NCI-H510A treated with DMSO at 0.1 percent for 48 hours (cell line): ENCODE measurements around the gene ASIC2.

ENCODE experiments used
- DNase-seq: peaks from one replicate; lab custom pipeline; 2025; lab: John Stamatoyannopoulos, UW

The ASIC2 gene

GRCh38 chr17:33152783-33153182, 140.3 kb downstream of the ASIC2 start:
- DNase-seq, result no peak

- no peak for DNase-seq
Measured at GRCh38 chr17:33151565-33151964, 141.5 kb downstream of the ASIC2 start.

- no peak for DNase-seq
Measured at GRCh38 chr17:33145941-33146340, 147.2 kb downstream of the ASIC2 start.

- DNase-seq, result no peak
Measured at GRCh38 chr17:33144837-33145236, 148.3 kb downstream of the ASIC2 start.

- no peak for DNase-seq
Measured at GRCh38 chr17:33142705-33143299, 150.3 kb downstream of the ASIC2 start.

GRCh38 chr17:33140413-33141099, 152.5 kb downstream of the ASIC2 start:
- no peak for DNase-seq

GRCh38 chr17:33138627-33139026, 154.5 kb downstream of the ASIC2 start:
- DNase-seq, result no peak

- DNase-seq, result no peak
Measured at GRCh38 chr17:33137426-33137825, 155.7 kb downstream of the ASIC2 start.

- DNase-seq, result no peak
Measured at GRCh38 chr17:33135691-33136090, 157.4 kb downstream of the ASIC2 start.

- no peak for DNase-seq
Measured at GRCh38 chr17:33131620-33132019, 161.5 kb downstream of the ASIC2 start.

GRCh38 chr17:33127706-33128105, 165.4 kb downstream of the ASIC2 start:
- no peak for DNase-seq

GRCh38 chr17:33126086-33126485, 167.0 kb downstream of the ASIC2 start:
- no peak for DNase-seq

GRCh38 chr17:33125552-33125950, 167.5 kb downstream of the ASIC2 start:
- no peak for DNase-seq

GRCh38 chr17:33124871-33125551, 168.1 kb downstream of the ASIC2 start:
- no peak for DNase-seq

- no peak for DNase-seq
Measured at GRCh38 chr17:33124185-33124584, 168.9 kb downstream of the ASIC2 start.

- no peak for DNase-seq
Measured at GRCh38 chr17:33121756-33122155, 171.3 kb downstream of the ASIC2 start.

- DNase-seq, result no peak
Measured at GRCh38 chr17:33121272-33121671, 171.8 kb downstream of the ASIC2 start.

GRCh38 chr17:33120103-33120502, 173.0 kb downstream of the ASIC2 start:
- no peak for DNase-seq

- no peak for DNase-seq
Measured at GRCh38 chr17:33118391-33119075, 174.6 kb downstream of the ASIC2 start.

- DNase-seq, result no peak
Measured at GRCh38 chr17:33116021-33116551, 177.0 kb downstream of the ASIC2 start.

- DNase-seq, result no peak
Measured at GRCh38 chr17:33115366-33115765, 177.7 kb downstream of the ASIC2 start.

GRCh38 chr17:33113991-33114370, 179.1 kb downstream of the ASIC2 start:
- DNase-seq, result no peak
